WTC11 (cell line): ENCODE results near the gene TSPAN9.

Experiments used
- CTCF ChIP-seq: fragments of 200-600 bp; IDR thresholded peaks from 2 replicates; pipeline ENCODE4 v1.8.0; 2022; ENCODE audit warnings: antibody characterized with exemption
- MXD4 ChIP-seq: fragments of 250-450 bp; sonication (Bioruptor Pico); IDR thresholded peaks from 2 replicates; pipeline ENCODE4 v1.8.0; 2021; ENCODE audit warnings: mild to moderate bottlenecking, moderate library complexity, borderline replicate concordance

DNA sequence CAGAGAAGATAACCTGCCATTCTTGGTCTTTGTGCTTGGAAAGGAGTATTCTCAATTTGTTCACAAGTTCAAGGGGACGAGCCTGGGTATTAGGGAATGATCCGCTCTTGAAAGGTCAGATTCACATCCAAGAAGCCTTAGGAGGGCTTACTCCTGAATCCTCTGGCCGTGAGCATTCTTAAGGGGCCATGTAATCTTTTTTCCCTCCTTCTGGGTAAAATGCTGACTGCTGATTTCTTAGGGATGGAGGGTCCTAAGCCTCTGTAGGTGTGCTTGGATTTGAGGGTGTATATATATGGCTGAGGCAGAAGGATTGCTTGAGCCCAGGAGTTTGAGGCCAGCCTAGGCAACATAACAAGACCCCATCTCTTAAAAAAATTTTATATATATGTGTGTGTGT is 149.1 kb downstream of the TSPAN9 start:
- TF ChIP-seq CTCF (no peak), MXD4 (CRISPR knock-in tag) (no peak)
